Fibroblast of lung (primary cell): ENCODE measurements around the gene CCR3.

Source experiments
- CTCF ChIP-seq, 2 donors: IDR thresholded peaks in 1 of 2; conservative IDR thresholded peaks in 1 of 2; 1 replicate in 1 of 2; 2 replicates in 1 of 2; pipeline ENCODE4 v1.5.1; 2011 to 2012; ENCODE audit warnings: low read length in 2 of 2, control low read depth in 1 of 2, inconsistent platforms in 1 of 2, low read depth in 1 of 2, mild to moderate bottlenecking in 1 of 2
- EZH2 ChIP-seq: IDR thresholded peaks from 2 replicates; pipeline ENCODE4 v1.5.1; 2012; ENCODE audit warnings: low read length, control low read depth, mild to moderate bottlenecking; ENCODE audit errors: missing control alignments

DNA sequence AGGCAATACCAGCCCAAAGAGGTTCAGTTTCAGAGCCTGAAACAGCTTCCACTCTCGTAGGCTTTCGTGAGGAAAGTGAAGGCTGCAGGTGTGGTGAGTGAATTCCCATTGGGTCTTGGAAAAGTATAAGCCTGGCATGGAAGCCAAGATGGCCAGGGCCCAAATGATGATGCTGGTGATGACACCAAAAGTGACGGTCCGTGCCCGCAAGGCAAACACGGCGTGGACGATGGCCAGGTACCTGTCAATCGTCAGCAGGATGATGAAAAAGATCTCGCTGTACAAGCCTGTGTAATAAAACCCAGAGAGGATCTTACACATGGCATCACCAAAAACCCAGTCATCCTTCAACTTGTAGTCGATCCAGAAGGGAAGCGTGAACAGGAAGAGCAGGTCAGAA, 38.6 kb upstream of the CCR3 start:
- TF ChIP-seq EZH2 (no peak), CTCF (conservative IDR thresholded peaks at IDR 0.05 in 1 of 2, IDR thresholded peaks at IDR 0.05 in 1 of 2; ENCODE audit: low read depth in 1 of 2, low read length in 2 of 2) (no peak)
